ENCODE results near the gene SPSB4.

DNA sequence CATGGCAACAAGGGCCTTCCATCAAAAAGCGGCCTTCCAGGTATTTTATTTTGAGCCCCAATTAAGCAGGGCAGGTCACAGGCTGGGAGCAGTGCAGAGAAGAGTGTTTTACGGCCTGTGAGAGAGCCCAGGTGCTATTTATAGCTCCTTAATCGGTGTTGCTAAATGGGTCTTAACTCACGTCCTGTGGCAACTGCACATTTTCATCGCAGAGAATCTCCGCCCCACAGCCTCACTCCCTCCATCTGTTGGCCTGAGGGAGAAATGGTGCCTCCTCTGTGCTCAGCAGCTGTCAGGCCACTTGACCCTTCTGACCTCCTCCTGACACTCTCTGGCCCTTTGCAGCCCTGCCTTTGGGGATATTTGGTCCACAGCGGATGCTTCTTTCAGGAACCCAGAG lies 58.6 kb downstream of the SPSB4 start:
- TF ChIP-seq POLR2A (conservative IDR thresholded peaks at IDR 0.05): no peak
- TF ChIP-seq ZZZ3 (IDR thresholded peaks at IDR 0.05): no peak
- TF ChIP-seq, protein P1, sequence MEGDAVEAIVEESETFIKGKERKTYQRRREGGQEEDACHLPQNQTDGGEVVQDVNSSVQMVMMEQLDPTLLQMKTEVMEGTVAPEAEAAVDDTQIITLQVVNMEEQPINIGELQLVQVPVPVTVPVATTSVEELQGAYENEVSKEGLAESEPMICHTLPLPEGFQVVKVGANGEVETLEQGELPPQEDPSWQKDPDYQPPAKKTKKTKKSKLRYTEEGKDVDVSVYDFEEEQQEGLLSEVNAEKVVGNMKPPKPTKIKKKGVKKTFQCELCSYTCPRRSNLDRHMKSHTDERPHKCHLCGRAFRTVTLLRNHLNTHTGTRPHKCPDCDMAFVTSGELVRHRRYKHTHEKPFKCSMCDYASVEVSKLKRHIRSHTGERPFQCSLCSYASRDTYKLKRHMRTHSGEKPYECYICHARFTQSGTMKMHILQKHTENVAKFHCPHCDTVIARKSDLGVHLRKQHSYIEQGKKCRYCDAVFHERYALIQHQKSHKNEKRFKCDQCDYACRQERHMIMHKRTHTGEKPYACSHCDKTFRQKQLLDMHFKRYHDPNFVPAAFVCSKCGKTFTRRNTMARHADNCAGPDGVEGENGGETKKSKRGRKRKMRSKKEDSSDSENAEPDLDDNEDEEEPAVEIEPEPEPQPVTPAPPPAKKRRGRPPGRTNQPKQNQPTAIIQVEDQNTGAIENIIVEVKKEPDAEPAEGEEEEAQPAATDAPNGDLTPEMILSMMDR (IDR thresholded peaks at IDR 0.05 in 2 of 3, conservative IDR thresholded peaks at IDR 0.05 in 1 of 3; ENCODE audit: insufficient read depth in 2 of 3, low read depth in 1 of 3, low read length in 3 of 3): no peak
- no peak for TF ChIP-seq SLC30A9 (CRISPR knock-in tag; IDR thresholded peaks at IDR 0.05)
- no peak for TF ChIP-seq BACH1 (tag; IDR thresholded peaks at IDR 0.05)
- TF ChIP-seq, protein P2, sequence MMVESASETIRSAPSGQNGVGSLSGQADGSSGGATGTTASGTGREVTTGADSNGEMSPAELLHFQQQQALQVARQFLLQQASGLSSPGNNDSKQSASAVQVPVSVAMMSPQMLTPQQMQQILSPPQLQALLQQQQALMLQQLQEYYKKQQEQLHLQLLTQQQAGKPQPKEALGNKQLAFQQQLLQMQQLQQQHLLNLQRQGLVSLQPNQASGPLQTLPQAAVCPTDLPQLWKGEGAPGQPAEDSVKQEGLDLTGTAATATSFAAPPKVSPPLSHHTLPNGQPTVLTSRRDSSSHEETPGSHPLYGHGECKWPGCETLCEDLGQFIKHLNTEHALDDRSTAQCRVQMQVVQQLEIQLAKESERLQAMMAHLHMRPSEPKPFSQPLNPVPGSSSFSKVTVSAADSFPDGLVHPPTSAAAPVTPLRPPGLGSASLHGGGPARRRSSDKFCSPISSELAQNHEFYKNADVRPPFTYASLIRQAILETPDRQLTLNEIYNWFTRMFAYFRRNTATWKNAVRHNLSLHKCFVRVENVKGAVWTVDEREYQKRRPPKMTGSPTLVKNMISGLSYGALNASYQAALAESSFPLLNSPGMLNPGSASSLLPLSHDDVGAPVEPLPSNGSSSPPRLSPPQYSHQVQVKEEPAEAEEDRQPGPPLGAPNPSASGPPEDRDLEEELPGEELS (CRISPR knock-in tag; IDR thresholded peaks at IDR 0.05; ENCODE audit: borderline replicate concordance): no peak
